ENCODE measurements around the gene USE1.

DNA sequence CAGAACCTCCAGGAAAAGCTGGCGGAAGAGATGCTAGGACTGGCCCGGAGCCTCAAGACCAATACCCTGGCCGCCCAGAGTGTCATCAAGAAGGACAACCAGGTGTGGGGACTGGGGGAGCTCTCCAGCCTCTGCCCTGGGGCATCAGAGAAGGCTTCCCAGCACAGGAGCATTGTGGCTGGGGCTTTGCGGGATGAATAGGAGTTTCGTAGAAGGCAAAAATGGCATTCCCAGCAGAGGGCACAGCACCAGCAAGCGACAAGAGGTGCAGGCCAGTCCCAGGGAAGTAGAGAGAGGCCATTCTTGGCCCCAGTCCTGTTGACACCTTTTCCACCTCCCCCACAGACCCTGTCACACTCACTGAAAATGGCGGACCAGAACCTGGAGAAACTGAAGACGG is 4.1 kb downstream of the USE1 start:
- TF ChIP-seq, protein P1, sequence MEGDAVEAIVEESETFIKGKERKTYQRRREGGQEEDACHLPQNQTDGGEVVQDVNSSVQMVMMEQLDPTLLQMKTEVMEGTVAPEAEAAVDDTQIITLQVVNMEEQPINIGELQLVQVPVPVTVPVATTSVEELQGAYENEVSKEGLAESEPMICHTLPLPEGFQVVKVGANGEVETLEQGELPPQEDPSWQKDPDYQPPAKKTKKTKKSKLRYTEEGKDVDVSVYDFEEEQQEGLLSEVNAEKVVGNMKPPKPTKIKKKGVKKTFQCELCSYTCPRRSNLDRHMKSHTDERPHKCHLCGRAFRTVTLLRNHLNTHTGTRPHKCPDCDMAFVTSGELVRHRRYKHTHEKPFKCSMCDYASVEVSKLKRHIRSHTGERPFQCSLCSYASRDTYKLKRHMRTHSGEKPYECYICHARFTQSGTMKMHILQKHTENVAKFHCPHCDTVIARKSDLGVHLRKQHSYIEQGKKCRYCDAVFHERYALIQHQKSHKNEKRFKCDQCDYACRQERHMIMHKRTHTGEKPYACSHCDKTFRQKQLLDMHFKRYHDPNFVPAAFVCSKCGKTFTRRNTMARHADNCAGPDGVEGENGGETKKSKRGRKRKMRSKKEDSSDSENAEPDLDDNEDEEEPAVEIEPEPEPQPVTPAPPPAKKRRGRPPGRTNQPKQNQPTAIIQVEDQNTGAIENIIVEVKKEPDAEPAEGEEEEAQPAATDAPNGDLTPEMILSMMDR (IDR thresholded peaks at IDR 0.05) = no peak
- TF ChIP-seq POLR2A (IDR thresholded peaks at IDR 0.05) = no peak
